GM21390 (cell line): ENCODE measurements around the gene KDM4C.

Experiments
- ATAC-seq: cut with Tn5 transposase; IDR thresholded peaks from one replicate; pipeline ENCODE4 v1.9.1; 2021; ENCODE audit not compliant: unreplicated experiment

KDM4C gene

DNA sequence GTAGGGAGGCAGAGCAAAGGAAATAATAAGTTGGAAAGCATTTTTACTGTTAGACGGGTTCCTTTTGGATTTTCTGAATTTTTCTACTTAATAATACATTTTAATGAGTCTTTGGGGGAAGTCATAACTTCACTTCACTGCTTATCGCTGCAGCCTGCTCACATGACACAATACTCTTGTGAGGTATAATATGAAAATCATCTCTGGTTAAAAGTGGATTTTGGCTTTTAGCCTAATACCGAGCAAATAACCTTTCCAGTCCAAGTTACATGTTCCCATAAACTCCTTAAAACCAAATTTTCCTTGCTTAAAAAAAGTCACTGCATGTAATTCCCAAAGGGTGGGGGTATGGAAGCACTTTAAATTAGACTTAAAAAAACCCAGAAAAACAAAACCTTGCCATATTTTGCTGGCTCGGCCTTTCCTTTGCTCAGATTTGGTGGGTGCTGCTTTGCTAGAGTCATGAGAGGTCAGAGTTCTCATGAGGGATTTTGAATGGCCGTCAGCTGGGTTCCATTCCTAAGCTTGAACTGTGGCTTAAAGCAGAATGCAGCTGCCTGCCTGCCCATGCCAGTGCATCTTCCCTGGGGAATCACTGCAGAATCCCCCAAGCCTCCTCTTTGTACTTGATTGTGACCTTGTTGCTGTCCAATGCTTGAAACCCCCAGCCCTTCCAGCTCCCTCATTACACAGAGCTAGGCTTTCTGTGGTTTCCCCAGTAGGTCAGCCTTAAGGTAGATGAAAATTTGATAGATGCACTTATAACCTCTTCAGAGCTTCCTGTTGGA lies 331.8 kb downstream of the KDM4C start:
- no peak for ATAC-seq

DNA sequence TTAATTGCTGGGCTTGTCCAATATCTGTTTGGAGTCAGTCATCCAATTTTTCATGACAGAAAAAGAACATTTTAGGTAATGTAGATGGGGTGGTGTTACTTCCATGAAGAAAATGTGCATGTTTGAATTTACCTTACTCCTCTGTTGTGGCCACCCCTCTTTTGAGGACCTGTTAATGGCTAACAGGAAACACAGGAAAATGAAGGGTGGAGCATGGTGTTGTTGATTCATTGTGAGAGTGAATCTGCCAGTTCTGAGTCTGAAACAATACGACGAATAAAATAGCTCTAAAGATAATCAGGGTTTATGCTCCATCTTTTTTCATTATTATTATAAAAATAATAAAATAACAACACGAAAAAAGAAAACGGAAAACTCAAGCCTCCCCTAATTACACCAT lies 335.3 kb downstream of the KDM4C start:
- ATAC-seq, result no peak

DNA sequence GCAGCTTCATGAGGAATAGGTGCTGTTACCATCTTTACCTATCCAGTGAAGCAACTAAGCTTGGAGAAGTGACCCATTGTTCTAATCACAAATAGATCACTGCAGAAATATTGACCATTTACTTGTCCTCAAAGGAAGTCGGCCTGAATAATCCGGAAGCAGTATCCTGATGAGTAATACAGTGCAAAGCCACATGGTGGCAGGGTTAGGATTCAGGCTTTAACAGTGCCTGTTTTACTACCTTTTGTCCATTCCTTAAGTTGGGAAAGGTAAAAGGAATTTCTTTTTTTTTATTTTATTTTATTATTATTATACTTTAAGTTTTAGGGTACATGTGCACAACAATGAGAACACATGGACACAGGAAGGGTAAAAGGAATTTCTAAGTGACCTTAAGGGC lies 336.3 kb downstream of the KDM4C start:
- ATAC-seq, result no peak

DNA sequence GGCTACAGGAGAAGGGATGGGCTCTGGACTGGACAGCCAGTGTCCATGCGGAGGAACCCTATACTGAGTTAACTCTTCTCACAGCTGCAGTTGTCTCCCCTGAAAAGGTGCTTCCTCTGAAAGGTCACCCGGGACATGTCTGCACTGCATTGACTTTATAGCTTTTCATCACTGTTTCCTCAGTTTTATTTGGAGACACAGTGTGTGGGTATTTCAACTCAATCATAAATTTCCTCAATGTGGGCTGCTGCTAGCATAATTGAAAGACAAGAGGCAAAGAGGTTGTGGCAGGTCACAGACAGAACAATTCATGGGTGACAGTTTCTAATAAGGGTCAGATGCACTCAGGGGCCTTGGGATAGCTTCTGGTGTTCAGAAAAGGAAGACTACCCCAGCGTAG lies 336.8 kb downstream of the KDM4C start:
- peak; percentile 11 for ATAC-seq

DNA sequence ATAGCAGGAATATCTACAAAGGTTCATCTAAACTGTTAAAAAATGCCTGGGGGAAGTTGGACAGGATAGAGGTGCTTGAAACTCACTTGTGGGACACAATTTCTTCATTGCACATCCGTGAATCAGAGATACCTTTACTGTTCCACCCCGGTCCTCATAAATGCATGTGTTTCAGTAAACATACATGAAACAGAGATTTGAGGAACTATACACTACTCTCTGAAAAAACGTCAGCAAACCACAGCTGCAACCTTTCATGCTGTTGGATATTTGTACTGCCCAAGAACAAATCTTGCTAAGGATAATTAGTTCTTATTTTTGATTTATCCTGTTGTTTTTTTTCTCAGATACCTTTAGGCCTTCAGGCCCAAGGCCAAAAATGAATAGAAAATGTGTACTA lies 337.3 kb downstream of the KDM4C start:
- ATAC-seq, result peak; percentile 75

DNA sequence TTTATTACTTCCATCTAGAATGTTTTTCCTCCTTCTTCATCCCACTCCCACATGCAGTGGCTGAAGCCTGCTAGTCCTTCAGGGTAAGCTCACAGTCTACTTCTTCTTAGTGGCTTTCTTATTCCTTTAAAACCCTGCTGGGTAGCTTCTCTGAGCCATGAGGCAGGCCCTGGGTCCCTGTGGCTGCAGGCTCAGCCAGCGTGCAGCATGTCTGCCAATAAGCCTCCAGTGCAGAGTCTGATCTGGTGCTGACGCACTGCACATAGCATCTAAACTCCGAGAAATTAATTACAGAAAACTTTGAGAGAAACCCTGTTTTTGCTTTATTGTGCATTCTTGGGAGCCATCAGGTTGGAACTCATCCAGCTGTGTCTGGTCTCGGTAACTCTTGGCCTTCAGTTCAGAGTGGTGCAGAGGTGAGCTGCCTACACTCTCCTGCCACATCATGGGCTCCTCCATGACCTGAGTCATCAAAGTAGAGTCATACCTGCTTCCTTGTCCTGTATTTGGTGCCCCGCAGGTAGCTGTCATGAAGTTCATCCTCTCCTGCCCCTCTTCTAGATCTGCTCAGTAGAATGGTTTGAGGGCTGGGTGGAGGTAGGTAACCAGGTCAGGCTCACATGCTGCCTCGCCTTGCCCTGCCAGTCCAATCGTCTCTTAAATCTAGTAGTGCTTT lies 339.4 kb downstream of the KDM4C start:
- ATAC-seq, result no peak

DNA sequence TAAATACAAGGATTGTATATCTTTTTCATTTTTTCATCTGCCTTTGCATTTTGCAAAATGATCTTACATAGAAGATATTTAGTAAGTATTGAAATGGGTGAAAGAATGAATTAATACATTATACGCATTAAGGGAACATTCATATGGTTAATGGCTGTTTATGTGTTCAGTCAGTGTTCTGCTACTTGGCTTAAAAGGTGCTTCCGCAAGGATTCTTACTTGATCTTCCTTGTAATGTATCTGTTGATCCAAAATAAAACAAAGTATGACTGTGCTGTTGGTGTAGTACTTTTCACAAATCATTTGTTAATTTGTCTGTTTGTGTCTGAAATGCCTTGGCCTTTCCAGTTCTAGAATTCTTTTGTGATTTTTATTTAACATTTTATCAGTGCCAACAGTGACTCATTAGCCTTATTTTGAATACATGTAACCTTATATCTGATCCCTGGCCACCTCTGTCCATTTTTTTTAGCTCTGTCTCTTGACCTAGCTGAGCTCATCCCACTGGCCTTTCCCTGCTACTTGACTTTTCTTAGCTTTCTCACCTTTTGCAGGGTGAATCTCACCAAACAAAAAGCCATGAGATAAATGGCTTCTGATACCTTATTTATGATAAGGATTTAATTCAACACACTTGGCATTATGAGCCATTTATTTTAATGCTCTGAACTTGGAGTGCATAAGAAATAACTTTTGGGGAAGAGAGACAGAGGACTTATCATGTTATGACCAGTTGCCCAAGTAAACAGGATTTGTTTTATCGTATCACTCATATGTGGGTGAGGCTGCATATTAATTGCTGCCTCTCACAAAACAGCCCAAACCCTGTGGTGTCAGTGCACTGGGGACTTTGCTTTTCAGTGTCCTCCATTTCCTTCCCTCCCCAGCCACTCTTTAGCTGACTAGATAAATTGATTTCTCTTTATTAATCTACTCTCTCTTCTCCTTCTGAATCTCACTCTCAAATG lies 340.3 kb downstream of the KDM4C start:
- ATAC-seq, result no peak

DNA sequence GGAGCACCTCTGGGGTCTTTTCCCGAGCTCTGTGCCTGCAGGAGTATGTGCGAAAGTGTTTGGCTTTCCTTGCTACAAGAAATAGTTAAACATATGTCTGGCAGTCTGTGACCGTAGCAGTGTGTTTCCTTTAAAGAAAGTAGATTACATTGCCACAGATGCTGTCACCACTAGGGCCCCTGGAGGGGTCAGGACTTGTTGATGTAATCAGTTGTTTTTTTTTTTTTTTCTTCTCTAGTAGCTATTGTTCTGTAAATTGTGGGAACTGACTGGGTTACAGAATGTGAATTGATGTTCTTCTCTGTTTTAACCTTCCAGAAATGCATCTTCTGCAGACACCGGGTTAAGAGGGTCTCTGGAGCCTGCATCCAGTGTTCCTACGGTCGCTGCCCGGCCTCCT lies 345.6 kb downstream of the KDM4C start:
- no peak for ATAC-seq

DNA sequence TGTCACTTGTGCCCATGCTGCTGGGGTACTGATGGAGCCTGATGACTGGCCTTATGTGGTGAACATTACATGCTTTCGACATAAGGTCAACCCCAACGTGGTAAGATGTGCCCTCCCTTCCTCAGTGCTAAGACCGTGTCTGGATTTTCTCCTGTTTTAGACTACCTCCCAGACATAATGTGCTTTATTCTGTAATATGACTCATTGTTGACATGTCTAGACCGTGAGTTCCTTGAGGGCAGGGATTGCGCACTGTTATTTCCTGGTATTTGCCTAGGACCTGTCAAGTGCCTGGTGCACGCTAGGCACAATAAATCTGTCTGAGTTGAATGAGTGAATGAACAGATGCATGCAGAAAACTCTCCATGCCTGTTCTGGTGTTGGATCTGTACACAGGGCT lies 346.0 kb downstream of the KDM4C start:
- ATAC-seq, result no peak

DNA sequence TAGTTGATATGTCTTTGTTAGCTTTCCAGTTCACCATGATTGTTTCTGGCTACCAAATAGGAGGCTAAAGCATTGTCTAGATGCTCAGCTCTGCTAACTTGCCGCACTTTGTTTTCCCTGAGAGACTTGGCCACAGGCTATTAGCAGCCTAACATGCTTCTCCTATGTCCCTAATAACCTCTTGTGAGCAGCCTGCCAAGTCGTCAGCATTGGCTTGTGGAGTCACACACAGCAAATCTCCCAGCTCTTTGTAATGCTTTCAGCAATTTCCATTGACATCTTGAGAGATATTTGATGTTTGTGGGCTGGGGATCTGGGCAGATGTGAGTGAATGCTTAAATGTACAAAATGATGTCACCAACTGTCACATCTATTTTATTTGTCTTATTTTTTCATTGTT lies 346.9 kb downstream of the KDM4C start:
- ATAC-seq, result no peak

DNA sequence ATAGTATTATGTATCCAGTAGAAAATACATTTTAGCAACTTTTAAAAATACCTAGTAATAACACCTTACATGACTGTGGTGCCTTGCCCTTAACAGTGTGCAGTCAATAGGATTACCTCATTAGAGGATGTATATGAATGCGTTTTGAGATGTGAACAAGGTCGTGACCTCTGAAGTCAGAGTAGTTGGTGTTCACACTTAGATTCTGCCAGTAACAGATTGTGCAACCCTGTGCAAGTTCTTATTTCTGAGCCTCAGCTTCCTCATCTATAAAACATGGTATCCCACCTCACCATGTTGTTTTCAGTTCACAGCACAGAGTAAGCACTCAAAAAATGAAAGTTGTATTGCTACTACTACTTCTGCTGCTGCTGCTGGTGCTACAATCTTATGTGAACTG lies 347.3 kb downstream of the KDM4C start:
- ATAC-seq, result no peak

DNA sequence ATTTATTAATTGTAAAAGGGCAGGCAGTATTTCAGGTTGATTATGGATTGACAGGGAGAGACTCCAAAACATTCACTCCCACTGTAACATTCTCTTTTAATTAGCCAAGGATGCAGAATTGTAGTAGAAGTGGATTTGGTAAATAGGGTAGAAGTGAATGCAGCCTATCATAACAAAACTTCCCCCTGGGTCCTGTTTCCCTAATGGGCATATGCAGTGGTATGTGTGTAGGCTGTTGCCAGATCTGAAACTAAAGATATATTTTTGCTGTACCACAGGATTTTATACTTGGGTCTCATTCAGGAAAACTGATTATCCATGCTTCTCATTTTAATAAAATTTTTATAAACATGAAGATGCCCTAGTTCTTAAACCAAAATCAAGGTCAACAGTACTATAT lies 351.2 kb downstream of the KDM4C start:
- no peak for ATAC-seq

DNA sequence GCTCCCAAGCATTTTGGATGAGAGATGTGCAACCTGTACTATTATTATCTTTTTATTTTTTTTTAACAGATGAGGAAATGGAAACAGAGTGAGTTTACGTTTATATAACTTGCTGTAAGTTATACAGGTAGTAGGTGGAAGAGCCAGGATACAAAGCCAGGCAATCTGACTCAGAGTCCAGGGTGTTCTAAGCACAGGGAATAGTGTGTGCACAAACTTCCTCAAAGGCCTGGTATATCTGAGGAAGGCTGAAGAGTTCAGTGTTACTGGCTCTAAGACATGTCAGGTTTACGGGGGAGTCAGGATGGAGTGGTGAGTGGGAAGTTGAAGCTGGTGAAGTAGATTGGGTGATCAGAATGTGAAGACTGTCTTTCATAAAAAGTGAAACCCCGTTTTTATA lies 353.6 kb downstream of the KDM4C start:
- no peak for ATAC-seq

DNA sequence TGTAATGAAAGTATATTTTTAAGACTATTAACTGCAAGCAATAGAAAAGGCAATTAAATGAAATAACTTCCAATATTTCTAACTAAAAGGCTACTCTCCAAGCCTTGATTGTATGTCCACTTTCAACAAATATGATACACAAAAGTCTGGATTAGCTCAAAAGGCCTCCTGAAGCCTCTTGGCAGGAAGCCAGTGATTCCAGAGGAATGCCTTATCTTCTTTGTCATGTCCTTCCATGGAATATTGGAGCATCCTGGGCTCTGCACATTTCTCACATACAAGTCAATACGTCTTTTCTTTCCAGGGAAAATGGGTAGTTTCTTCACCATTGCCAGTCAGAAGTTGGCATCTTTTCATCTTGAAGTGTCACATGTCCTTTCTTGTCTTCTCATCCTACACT lies 357.8 kb downstream of the KDM4C start:
- no peak for ATAC-seq

DNA sequence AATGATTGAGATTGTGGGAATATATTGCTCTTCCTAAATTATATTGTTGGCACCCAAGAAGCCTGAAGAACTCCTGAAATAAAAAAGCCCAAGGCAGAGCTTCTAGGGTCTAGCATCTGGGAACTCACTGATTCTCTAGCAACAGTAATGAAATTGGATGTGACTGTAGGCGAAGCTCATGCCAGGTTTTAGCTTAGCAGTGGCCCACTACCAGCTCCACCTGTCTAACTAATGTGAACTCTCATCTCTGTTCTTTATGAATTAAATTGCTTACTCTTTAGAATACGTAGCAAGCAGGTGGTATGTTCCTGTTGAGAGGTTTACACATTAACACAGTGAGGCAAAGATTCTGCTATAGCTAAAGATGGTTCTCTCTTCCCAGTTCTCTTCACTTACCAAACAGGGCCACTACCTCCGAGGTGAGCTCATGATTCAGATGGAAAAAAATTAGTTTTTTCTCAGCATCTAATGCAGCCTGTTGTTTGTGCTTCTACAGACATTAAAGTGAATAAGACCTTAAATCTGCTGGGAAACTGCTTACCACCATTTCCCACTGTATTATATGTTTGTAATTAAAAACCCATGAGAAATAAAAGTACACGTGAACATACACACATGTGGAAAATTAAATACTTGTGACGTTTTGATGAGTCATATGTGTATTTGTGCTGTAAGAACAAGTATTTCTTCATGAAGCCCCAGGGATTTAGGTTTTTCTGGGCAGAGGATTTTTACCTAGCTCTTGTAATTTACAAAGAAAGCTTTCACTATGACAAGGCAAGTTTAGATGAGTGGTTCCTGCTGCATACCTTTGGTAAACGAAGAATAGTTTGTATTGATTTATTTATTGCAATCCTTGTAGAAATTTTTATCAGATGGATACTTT lies 360.1 kb downstream of the KDM4C start:
- peak; percentile 48 for ATAC-seq

DNA sequence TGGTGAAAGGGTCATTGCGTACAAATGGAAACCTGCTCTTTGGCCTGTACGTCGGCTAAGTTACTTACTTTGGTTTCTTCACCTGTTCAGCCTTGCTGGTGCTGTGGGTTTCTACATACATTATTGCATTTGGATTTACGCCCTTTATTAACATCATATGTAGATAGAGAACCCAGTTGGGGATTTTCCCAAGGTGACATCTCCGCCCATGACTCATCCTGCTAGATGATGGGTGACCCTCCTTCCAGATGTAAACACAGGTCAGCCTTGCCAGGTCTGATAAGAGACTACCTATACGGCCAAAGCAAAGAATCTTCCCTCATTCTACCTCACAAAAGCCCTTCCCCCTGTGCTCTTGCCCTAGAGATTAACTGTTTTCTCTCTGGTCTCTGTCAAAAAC lies 360.9 kb downstream of the KDM4C start:
- no peak for ATAC-seq

DNA sequence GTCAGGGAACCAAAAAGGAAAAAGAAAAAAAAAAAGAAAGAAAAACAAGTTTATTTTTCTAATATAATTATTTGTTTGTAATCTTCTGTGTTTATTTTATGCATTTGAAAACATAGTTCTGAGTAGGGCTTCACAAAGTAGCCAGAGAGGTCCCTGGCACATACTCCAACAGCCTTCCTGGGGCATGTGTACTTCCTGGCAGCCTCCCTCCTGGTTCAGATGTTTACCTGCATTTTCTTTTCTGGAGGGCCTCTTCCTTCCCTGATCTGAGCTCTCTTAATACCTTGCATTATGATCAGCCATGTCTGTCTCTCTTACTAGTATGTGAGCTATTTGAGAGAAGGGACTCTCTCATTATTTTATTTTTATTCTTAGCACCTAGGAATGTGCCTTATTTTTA lies 361.8 kb downstream of the KDM4C start:
- no peak for ATAC-seq

DNA sequence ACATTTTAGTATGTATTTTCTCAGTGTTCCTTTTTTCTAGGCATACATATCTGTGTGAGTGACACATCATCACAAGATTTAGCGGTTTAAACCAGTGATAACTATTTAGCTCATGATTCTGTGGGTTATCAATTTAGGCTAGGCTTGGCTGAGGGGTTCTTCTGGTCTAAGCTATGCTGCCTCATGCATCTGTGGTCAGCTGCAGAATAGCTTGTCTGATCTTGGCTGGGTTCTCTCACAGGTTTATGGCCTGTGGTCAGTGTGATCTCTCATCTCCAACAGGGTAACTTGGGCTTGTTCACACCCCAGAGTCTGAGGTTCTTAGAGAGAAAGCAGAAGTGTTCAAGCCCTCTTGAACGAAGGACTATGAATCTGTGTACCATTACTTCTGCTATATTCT lies 363.3 kb downstream of the KDM4C start:
- ATAC-seq, result peak; percentile 56

DNA sequence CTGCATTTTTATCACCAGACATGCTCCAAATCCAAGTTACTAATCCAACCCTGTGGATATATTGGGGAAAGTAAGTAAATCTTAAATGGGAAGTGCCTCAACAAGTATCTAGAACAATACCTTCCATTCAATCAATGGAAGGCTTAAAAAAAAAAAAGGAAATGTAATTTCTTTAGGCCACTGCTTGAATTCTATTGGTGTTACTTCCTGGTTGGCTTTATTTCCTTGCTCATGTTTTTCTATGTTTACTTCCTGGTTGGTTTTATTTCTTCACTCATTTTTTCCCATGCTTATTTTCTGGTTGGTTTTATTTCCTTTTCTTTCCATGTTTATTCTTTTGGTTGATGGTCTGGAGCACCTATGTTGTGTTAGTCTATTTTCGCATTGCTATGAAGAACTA lies 363.9 kb downstream of the KDM4C start:
- ATAC-seq, result no peak

DNA sequence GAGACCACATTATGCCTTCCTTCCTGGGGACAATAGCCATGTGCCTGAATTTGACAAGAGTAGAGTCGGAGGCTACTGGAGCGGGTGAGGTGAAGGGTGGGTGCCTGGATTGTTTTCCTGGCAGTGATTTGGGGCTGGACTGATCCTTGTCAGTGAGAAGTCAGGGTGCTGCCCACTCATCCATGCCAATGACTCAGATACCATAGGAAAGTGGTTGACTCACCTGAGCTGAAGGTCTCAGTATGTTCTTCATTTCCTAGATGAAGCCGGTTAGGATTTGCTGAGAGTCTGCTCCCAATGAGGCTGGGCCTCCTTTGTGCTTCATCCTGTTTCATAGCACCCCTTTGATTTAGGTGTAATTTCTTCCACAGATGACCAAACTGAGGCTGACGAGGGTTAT lies 366.0 kb downstream of the KDM4C start:
- no peak for ATAC-seq

DNA sequence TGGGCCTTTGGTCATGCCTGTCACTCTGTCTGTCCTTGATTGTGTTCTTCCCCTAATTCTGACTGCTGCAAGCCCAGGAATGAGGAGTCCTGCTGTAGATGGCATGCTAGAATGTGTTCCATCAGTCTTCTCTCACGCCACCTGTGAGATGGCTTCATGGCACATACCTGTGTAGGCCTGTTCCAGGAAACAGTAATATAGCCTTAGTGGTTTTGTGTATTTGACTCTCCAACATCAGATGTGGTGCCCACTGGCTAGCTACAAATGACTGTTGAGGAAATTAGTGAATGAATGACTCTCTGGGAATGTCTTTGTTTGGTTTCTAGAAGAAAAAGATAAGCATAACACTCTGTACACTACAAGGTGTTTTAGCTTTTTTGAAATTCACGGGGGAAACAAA lies 367.5 kb downstream of the KDM4C start:
- ATAC-seq, result no peak
